GM12891 (cell line): ENCODE measurements around the gene VAV3.

Experiments
- PAX5 ChIP-seq: IDR thresholded peaks from 2 replicates; pipeline ENCODE4 v1.6.1; 2011; ENCODE audit warnings: low read length, moderate library complexity, mild to moderate bottlenecking; ENCODE audit not compliant: insufficient read depth, severe bottlenecking
- POLR2A ChIP-seq: IDR thresholded peaks from 2 replicates; pipeline ENCODE4 v1.6.1; 2011; ENCODE audit warnings: low read depth, low read length, control low read depth
- POLR2AphosphoS5 ChIP-seq: IDR thresholded peaks from 2 replicates; pipeline ENCODE4 v1.6.1; 2011; ENCODE audit warnings: low read depth, low read length, control low read depth
- SPI1 ChIP-seq: IDR thresholded peaks from 2 replicates; pipeline ENCODE4 v1.6.1; 2011; ENCODE audit warnings: low read depth, low read length, control low read depth
- TAF1 ChIP-seq: IDR thresholded peaks from 2 replicates; pipeline ENCODE4 v1.6.1; 2011; ENCODE audit warnings: low read depth, low read length, control low read depth

DNA sequence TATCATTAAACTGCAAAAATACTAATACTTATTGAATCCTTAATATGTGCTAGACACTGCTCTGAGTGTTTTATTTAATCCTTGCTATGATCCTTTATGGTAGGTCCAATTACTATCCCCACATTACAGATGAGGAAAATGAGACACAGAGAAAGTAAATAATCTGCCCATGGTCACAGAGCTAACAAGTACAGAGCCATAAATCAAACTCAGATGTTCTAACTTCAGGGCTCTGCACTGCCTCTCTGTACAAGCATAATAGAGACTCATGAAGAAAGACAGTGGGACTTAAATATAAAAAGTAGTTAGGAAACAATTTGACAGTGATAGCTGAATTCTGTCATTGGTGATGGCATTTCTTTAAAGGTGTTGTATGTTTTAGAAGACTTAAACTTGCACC is 346.4 kb downstream of the VAV3 start:
- no peak for TF ChIP-seq POLR2AphosphoS5
- TF ChIP-seq POLR2A = no peak
- TF ChIP-seq TAF1 = no peak
- no peak for TF ChIP-seq SPI1
- no peak for TF ChIP-seq PAX5
